NCI-H345 treated with DMSO at 0.1 percent for 48 hours (cell line): Measurements from ENCODE around the gene PGAP6.
"Not testable (repeated sequence)": the region's sequence is repeated elsewhere in the genome, so short reads cannot be mapped to it uniquely, and the experiment has no call there.

ENCODE experiments used
- DNase-seq: peaks from one replicate; lab custom pipeline; 2025; ENCODE audit not compliant: unreplicated experiment; lab: John Stamatoyannopoulos, UW

The PGAP6 gene

DNA sequence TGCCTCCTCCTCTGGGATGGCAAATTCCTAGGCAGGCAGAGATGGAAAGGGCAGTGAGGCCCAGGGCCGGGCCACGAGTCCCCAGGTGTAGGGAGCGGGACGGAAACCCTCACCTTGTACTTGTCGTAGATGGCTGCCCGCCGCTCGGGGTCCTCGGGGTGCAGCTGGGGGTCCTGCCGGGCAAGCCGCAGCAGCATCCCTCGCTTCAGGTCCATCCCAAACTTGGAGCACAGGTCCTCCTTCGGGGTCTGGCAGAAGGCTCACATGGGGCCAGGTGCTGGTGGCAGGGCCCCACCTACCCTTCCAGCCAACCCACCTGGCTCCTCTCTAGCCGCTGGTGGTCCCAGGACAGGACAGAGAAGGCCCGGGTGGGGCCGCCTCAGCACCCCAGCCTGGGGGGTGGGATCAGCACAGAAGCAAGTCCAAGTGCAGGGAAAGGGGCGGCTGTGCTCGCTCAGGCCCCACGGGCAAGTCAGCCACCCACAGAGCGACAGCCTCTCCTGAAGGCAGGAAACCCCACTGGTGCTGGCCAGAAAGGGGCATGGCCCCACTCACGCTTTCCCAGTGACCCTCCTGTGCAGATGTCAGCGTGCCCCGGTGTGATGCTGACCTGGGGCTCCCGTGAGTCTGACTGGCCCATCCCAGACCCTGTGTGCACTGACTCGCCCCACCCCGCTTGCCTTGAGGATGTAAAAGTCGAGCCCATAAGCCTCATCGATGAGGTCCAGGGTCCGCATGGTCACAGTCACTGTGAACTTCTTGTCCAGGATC, 13.2 kb downstream of the PGAP6 start:
- DNase-seq, result no peak

DNA sequence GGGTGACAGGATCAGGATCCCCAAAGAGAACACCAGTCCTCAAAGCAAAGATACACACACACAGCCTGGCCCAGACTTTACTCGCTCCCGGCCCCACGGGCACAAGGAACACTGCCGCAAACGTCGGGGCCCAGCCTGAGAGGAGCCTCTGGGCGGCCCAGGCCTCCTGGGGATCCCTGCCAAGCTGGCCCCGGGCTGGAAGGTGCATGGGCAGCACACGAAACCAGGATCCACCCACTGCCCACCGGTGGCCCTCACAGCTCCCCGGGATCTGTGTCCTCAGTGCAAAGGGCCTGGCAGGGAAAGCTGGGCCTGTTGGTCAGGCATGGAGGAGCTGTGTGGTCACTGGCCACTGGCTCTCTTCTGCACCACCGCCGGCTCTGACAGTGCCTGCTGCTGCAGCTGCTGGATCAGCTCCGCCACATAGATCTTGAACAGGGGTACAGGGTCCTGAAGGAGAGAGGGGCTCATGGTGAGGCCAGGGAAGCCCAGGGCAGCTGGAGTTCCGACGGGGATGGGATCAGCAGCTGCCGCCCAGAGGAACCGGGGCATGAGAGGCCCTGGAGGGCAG, 14.4 kb downstream of the PGAP6 start:
- DNase-seq, result no peak

DNA sequence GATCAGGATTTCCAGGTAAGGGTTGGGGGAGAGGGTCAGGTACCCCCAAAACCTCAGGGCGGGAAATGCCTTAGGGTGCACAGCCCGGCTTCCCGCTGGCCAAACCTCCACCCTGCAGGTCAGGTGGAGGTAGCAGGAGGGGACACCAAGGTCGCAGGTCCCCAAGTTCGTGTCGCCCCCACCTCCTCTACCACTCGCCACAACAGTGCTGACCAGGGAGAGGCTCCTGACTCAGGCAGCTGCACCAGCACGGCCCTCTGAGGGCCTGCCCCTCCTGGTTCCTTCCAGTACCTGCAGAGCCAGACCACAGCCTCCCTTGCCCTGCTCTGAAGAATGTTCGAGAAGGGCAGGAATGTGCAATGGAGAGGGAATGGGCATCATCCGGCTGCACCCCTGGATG, 15.3 kb downstream of the PGAP6 start:
- no peak for DNase-seq

DNA sequence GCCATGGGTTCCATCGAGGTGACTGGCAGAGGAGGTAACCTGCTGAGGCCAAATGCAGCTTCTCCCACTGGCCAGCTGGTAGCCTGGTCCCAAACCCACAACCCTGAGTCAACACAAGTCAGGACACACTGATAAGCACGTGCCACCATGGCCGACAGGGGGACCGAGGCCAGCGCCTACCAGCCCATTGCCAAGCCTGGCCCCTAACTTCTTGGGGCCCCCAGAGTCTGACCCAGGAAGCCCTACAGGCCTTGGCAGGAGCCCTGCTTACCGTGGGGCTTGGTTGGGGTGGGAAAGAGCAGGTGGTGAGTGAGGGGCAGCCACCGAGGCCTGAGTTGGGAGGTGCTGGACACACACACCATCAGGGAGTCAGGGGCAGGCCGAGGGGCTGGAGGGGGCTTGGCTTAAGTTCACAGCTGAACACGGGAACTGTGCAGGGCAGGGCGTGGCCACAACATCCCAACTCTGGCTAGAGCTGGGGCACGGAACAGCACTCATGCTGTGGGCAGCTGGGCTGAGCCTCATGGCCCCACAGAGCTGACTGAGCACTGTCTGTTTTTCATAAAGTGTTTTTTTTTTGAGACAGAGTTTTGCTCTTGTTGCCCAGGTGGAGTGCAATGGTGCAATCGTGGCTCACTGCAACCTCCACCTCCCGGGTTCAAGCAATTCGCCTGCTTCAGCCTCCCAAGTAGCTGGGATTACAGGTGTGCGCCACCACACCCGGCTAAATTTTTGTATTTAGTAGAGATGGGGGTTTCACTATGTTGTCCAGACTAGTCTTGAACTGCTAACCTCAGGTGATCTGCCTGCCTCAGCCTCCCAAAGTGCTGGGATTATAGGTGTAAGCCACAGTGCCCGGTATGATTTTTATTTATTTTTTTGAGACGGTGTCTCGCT, 16.9 kb downstream of the PGAP6 start:
- DNase-seq, result no peak

DNA sequence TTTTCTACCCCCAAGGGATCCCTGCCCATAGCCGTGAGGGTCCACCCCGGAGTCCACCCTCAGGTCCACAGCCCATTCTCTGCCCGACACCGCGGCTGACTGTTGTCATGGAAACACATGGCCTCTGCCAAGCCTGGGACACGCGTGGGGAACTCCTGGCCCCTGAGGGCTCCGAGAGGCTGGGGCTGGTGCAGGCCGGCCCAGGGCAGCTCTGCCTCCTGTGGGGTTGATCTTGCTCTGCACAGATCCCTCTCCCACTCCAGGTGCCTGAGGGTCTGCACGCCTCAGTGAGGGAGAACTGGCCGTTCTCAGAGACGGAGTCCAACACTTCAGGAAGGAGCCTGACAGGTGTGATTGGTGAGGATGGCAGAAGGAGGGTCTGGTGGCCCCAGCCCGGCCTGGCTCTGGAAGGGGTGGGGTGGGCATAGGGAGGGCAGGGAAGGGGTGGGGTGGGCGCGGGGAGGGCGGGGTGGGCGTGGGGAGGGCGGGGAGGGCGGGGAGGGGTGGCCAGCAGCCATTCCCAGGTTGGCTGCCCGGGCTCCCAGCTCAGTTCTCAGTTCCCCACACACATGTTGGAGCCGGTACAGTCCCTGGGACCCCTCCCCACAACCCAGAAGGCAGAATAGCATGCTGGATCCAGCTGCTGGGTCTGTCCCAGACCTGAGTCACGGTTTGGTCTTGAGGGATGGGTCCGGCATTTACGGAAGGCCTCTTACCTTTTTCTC, 17.9 kb downstream of the PGAP6 start:
- DNase-seq, result no peak

DNA sequence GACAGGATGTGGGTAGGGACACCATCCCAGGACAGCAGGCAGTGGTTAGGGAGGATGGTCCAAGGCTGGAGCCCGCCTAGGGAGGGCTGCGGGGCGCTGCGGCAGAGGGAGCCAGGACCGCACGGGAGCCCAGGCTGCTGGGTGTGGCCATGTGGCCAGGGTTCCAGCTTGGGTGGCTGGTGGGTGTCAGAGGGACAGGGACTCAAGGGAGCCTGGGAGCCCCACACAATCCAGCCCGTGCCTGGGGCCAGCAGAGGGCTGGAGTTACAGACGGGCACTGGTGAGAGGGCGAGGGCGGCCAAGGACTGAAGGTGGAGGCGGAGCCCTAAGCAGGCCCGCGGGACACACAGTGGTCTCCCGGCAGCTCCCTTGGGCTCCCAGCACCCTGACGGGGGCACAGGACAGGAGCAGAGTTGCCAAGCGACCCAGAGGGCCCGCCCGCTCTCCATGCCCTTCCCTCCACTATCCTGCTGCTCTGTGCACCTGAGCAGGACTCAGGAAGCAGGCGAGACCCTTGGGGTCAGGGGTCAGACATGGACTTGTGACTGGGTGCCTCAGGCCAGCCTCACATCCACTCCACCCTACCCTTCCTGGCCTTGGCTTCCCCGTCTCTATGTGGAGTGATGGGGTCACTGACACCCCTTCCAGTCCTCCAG, 18.5 kb downstream of the PGAP6 start:
- DNase-seq, result no peak

DNA sequence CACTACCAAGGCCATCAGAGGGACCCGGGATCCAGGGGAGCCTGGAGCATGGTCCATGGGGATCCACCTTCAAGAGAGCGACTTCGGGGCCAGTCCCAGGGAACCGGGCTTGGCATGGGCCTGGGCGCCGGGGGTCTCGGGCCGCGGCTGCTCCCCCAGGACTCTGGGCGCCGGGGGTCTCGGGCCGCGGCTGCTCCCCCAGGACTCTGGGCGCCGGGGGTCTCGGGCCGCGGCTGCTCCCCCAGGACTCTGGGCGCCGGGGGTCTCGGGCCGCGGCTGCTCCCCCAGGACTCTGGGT, 19.1 kb downstream of the PGAP6 start:
- not testable (repeated sequence) for DNase-seq

DNA sequence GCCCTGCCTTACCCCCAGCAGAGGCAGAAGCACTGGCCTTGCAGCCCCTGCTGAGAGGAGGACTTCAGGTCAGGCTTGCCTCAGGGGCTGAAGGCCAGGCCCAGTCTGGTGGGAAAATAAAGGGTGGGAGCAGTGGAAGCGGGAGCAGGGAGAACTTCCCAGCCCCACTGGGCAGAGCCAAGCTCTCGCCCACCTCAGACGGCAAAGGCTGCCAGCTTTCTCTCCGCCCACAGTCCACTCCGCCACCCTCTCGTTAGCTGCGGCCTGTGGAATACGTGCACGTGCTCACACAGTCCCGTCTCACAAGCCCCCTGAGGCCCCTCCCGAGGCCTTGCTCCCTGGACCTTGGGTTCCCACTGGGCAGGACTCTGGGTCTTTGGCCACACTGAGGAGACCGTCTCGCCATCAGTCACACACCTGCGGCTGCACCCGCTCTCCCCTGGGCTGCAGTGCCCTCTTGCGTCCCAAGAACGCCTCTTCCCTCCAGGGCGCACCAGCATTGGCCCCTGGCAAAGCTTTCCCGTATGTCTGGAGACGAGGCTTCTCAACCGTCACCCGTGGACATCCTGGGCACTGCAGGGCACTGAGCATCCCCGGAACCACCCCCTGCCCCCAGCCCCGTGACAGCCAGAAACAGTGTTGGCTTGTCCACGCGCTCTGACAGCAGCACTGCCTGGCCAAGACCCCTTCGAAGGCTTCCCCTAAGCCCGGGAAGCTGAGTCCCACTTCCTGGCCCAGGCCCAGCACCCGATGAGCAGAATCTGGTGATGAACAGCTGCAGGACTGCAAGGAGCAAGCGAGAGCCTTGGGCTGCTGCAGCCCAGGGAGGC, 19.7 kb downstream of the PGAP6 start:
- DNase-seq, result peak; percentile 47

DNA sequence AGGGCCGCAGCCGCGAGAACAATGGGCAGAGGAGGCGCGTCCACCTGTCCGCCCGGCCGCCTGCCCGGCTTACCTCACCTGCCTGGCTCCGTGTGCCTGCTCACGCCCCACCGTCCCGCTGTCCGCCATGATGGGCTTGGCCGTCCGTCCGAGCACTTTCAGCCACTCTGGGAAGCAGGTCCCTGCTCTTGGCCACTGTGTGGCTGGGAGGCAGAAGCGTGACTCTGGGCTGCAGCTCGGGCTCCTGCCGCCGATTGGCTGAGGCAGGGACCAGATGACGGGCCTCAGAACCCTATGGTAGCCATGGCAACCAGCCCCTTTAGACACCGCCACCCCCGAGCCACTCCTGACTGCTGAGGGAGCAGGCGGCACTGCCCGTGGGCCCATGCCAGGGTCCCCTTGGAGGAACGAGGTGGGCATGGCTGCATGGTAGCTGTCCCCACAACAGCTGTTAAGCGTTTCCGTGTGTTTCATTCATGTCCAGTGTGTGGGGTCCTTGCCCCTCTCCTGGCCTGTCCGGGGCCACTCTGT, 20.4 kb downstream of the PGAP6 start:
- no peak for DNase-seq

DNA sequence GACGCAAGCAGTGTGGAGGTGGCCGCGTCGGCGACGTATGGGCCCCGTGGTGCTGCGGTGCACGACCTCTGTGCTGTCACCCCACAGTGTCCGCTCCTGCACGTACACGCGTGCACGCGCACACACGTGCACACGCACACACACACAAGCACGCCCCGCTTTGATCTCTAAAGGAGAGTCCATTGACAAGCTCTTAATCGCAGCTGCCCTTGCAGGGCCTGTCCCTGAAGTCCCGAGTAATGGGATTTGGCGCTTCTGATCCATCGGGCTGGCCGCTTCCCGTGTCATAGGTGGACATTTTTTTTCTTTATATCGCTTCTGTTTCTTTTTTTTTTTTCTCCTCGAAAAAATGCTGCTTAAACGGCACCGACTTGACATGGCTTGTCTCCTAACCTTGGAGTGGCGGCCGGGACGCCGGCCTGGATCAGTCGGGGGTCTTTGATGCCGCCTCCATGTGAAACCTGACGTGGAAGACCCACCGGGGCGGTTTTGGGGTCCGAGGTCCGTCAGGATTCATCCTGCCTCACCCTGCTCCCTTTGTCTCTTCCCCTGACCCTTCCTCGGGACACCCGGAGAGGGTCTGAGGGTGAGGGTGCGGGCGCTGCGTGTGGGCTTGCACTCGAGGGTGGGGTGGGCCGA, 21.0 kb downstream of the PGAP6 start:
- DNase-seq, result no peak

DNA sequence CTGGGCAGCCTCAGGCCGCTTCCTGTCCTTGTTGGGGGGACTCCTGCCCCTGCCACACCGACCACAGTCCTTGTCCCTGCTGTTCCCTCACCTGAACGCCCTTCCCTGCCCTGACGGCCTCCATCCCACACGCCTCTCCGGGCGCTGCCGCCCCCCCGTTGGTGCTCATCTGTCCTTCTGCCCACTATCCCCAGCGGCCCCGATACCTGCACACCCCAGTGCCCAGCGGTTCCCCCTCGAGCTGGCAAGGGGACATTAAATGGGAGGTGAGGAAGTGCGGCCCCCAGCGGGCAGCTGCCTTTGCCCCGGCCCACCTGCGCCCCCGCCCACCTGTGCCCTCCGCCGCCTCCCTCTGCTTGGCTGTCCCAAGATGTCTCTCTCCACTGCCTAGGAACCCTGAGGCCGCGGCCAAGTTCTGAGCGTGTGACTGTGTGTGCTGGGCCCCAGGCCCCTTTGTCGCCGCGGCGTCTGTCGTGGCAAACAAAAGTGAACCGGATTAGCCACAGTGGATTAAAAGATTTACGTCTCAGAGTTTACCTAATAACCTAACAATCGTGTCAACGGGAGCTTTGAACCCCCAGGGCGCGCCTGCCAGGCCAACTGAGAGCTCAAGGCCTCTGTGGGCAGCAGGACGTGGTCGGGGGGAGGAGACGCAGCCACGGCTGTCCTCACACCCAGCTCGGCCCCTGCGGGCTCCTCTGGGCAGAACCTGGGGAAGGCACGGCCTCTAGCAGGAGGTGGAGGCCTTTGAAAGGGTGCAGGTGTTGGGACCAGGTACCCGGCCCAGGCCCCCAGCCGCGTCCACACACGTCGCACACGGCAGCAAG, 21.7 kb downstream of the PGAP6 start:
- DNase-seq, result no peak

DNA sequence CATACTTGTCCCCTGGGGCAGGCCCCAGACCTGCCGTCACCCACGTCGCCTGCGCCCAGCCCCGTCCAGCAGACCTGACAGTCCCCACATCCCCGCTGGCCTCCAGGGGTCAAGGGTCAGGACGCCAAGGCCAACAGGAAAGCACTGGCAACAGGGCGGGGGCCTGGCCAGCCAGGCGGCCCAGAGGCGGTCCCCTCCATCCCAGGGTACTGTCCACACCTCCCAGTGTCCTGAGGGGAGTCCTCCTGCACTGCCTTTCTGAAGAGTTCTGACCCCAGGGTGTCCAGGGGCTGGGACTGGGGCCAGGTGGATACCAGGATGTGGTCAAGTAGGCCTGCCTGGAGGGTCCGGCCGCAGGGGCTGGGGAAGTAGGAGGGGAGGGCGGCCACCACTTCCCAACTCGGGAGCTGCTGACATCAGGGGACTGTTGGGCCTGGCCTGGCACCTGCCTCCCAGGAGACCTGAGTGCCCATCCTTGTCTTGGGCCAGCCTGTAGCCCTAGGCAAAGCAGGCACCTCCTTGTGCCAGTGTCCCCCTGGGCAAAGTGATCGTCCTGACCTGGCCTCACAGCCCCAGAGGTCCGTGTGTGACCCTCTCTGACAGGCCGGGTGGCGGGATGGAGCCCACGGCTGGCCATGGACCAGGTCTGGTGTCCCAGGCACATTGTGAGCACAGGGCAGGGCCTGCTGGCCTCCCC, 22.6 kb downstream of the PGAP6 start:
- no peak for DNase-seq

DNA sequence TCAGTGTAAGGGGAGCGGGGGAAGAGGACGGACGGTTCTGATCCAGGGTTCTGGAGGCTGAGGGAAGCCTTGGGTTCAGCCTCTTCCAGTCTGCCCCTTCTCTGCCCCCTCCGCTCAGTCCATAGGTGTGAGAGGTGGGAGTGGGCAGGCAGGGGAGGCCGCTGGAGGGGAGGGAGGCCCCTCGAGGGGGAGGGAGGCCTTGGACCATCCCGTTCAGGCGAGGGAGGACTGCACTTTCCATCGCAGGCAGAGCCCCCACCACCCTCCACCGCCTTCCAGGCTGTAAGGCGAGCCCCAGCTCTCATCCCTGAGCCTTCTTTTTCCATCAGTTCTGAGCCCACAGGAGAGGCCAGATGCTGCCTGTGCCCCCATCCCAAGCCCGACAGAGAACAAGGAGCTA, 25.0 kb downstream of the PGAP6 start:
- DNase-seq, result no peak

DNA sequence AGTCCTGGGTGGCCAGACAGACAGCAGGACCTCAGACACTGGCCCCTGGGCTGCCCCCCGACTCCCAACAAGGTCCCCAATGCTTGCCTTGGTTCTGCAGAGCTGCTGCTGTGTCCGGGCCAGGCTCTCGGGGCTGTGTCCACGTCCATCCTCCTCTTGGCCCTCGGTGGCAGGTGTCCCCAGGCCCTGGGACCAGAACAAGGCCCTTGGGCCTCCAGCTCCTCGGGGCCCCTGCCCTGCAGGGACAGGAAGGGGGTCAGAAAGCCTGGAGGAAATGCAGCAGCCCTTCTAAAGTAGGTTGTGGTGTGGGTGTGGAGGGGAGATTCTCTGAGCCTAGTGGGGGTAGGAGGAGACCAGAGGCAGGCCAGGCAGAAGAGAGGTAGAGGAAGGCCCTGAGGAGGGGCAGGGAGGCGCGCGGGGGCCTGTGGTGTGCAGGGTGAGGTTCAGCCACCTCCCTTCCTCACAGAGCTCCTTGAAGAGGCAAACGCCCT, 26.8 kb downstream of the PGAP6 start:
- DNase-seq, result no peak

DNA sequence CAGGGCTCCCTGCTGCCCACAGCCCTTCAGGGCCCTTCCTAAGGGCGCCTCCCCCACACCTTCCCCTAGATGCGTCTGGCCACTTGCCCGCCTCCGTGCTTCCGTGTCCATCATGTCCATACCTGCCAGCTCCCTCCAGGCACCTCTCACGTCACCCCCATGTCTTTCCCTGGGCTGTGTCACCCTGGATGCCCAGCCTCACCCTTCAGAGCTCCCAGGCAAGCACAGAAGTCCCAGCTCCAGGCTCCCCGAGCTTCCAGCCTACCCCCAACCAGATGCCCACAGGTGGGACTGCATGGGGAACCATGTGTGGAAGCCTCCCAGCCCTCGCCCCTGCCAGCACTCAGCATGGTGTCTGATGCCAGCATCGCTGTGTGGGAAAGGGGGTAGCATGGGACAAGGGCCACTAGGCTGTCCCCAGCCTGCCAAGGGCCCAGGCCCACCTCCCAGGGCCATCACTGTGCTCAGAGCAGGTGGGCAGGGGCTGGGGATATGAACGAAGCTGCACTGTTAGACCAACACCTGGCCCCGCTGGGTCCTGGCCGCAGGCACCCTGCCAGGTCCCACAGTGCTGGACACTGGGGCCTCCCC, 27.4 kb downstream of the PGAP6 start:
- DNase-seq, result no peak

DNA sequence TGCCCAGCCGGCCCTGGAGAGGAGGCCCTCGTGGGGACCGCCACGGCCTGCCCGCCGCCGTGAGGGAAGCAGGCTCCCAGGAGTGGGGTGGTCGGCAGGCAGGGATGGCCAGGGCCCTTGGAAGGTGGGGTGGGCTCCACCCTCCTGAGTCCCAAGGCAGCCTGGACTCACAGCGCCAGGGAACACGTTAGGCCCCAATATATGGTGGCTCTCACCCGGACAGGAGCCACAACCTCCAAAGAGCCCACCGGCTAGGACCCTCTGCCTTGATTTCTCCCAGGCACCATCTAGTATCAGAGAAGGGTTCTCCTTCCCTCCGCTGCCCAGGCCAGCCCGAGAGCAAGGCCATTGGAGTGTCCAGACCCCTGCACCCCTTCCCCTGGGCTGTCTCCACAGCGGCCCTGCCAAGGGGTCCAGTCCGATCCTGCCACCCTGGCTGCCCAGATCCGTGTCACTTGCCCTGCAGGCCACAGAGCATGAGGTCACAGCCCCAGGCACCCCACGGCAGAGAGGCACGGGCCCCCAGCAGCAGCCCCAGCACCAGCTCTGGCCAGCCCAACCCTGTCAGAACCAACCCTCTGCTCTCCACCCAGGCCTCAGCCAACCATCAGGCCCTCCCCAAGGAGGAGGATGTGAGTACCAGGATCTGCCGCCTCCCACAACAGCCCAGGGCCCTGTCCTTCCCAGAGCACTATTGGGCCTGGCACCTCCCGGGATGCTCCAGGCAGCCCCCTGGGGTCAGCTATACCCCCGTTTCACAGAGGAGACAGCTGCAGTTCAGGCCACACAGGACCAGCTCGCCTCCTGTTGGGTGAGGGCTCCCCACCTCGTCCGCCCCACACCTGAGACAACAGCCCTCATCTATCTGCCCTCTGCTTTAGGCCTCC, 28.1 kb downstream of the PGAP6 start:
- no peak for DNase-seq
